ENCODE data around the gene GNL1.
"Not testable (repeated sequence)": the region's sequence is repeated elsewhere in the genome, so short reads cannot be mapped to it uniquely, and the experiment has no call there.

The GNL1 gene

DNA sequence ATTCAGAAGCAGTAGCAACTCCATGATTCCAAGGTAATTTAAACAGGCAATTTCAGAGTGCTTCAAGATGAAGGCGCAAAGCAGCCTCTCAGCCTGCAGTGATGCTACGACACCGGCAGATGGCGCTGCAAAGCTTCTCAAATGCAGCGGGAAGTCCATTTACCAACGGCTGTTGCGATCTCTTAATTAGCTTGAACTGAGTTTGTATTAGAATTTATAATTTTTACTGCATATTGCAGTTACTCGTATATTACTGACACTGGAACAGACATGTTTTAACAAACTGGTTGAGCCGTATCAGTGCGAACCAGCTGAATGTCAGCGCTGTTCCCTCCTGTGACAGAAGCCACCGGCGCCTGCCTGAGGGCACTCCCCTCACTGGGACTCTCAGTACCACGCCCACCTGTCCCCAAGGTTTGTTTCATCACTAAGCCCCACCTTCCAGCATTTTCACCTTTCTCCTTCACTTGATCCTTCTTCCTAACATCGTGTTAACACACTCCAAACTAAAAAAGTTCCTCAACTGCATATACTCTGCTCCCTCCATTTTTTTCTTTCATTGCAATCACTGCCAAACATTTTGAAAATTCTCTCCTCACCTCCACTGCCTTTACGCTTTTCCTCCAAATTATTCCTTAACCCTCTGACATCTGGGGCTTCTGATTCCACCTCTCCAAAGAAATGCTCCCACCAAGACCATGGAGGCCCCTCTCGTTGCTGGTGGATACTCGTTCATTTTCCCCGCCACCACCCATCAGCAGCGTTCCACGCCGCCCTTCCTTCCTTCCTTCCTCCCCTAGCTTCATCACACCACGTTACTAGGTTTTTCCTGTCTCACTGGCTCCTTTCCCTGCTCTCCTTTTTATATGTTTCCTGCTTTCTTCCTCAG lies 14.5 kb downstream of the GNL1 start:
- H2AFZ ChIP-seq, result peak overlapping the region; percentile 77
- no peaks in the 10 kb centered on the region for H3K27me3 ChIP-seq (ENCODE audit: control insufficient read depth, insufficient read depth, low read length)
- H3K4me2 ChIP-seq (ENCODE audit: low read length), result peak overlapping the region; percentile 63
- no peaks in the 10 kb centered on the region for H3K79me2 ChIP-seq
- peak overlapping the region; percentile 46 for H3K4me3 ChIP-seq (ENCODE audit: low read depth, low read length)
- H3K27ac ChIP-seq, result peak overlapping the region; percentile 18
- H3K9ac ChIP-seq, result no peak overlapping the region
- H3K4me1 ChIP-seq, result no peaks in the 10 kb centered on the region
- no peaks in the 10 kb centered on the region for H3K36me3 ChIP-seq (ENCODE audit: control insufficient read depth, insufficient read depth, low read length)
- no peaks in the 10 kb centered on the region for H3K9me3 ChIP-seq (ENCODE audit: control insufficient read depth, low read length)
- TF ChIP-seq, protein P1, sequence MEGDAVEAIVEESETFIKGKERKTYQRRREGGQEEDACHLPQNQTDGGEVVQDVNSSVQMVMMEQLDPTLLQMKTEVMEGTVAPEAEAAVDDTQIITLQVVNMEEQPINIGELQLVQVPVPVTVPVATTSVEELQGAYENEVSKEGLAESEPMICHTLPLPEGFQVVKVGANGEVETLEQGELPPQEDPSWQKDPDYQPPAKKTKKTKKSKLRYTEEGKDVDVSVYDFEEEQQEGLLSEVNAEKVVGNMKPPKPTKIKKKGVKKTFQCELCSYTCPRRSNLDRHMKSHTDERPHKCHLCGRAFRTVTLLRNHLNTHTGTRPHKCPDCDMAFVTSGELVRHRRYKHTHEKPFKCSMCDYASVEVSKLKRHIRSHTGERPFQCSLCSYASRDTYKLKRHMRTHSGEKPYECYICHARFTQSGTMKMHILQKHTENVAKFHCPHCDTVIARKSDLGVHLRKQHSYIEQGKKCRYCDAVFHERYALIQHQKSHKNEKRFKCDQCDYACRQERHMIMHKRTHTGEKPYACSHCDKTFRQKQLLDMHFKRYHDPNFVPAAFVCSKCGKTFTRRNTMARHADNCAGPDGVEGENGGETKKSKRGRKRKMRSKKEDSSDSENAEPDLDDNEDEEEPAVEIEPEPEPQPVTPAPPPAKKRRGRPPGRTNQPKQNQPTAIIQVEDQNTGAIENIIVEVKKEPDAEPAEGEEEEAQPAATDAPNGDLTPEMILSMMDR (IDR thresholded peaks at IDR 0.05), result peak; percentile 98

GRCh38 chr6:30537931-30538330 lies 18.4 kb downstream of the GNL1 start:
- H3K27me3 ChIP-seq (ENCODE audit: control insufficient read depth, insufficient read depth, low read length), result no peaks in the 10 kb centered on the region
- H3K79me2 ChIP-seq, result no peaks in the 10 kb centered on the region
- no peaks in the 10 kb centered on the region for H3K36me3 ChIP-seq (ENCODE audit: control insufficient read depth, insufficient read depth, low read length)
- TF ChIP-seq, protein P1 (IDR thresholded peaks at IDR 0.05), result no peak
- H3K9me3 ChIP-seq (ENCODE audit: control insufficient read depth, low read length), result no peaks in the 10 kb centered on the region
- H3K9ac ChIP-seq, result no peak overlapping the region
- no peak overlapping the region for H2AFZ ChIP-seq
- no peak overlapping the region for H3K4me3 ChIP-seq (ENCODE audit: low read depth, low read length)
- no peak overlapping the region for H3K27ac ChIP-seq
- H3K4me1 ChIP-seq, result no peaks in the 10 kb centered on the region
- no peak overlapping the region for H3K4me2 ChIP-seq (ENCODE audit: low read length)

DNA sequence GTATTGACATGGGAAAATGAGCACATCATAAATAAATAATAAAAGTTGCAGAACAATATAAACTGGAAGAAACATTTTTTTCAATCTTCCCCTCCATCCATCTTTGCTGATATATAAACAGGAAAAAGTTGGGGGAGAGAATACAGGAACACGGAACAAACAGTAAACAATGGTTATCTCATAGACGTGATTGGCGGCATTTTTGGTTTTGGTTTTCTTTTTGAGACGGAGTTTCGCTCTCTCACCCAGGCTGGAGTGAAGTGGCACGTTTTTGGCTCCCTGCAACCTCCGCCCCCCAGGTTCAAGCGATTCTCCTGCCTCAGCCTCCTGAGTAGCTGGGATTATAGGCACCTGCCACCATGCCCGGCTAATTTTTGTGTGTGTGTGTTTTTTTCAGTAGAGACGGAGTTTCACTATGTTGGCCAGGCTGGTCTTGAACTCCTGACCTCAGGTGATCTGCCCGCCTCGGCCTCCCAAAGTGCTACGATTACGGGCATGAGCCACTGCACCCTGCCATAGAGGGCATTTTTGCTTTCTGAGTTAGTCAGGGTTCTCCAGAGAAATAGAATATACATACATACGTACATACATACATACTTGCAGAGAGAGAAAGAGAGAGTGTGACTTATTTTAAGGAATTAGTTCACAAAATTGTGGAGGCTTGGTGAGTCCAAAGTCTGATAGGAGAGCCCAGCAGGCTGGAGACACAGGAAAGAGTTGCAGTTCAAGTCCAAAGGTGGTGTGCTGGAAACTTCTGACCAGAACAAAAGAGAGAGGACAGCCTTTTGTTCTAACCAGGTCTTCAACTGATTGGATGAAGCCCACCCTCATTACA lies 22.6 kb downstream of the GNL1 start:
- no peaks in the 10 kb centered on the region for H3K79me2 ChIP-seq
- H3K9me3 ChIP-seq (ENCODE audit: control insufficient read depth, low read length), result no peaks in the 10 kb centered on the region
- H3K4me1 ChIP-seq, result no peaks in the 10 kb centered on the region
- H3K27ac ChIP-seq, result peak overlapping the region; percentile 34
- no peaks in the 10 kb centered on the region for H3K27me3 ChIP-seq (ENCODE audit: control insufficient read depth, insufficient read depth, low read length)
- H3K4me2 ChIP-seq (ENCODE audit: low read length), result no peak overlapping the region
- no peak overlapping the region for H3K9ac ChIP-seq
- no peaks in the 10 kb centered on the region for H3K36me3 ChIP-seq (ENCODE audit: control insufficient read depth, insufficient read depth, low read length)
- no peak overlapping the region for H3K4me3 ChIP-seq (ENCODE audit: low read depth, low read length)
- H2AFZ ChIP-seq, result no peak overlapping the region
- TF ChIP-seq, protein P1 (IDR thresholded peaks at IDR 0.05), result no peak

DNA sequence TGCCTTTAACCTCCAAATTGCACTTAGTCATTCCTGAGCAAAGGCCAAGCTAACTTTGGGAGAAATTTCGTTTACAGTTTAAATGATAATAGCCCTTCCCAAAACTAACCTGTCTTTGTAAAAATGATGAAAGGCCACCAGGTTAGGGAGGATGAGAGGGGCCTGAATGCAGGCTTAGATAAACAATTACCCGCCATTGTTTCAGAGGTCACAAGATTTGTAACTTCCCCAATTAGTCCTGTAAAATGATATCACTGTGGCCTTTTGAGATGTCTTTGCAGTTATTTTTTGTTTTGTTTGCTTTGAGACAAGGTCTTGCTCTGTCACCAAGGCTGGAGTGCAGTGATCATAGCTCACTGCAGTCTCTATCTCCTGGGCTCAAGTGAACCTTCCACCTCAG lies 26.3 kb downstream of the GNL1 start:
- Histone ChIP-seq H2AFZ (no peak overlapping the region), H3K36me3 (ENCODE audit: control insufficient read depth, insufficient read depth, low read length) (no peaks in the 10 kb centered on the region), H3K9ac (no peak overlapping the region), H3K9me3 (ENCODE audit: control insufficient read depth, low read length) (no peaks in the 10 kb centered on the region), H3K4me3 (ENCODE audit: low read depth, low read length) (no peak overlapping the region), H3K4me2 (ENCODE audit: low read length) (no peak overlapping the region), H3K79me2 (no peaks in the 10 kb centered on the region), H3K27ac (no peak overlapping the region), H3K27me3 (ENCODE audit: control insufficient read depth, insufficient read depth, low read length) (no peaks in the 10 kb centered on the region), H3K4me1 (no peaks in the 10 kb centered on the region)
- TF ChIP-seq, protein P1 (IDR thresholded peaks at IDR 0.05), result no peak

GRCh38 chr6:30529349-30529875 lies 26.9 kb downstream of the GNL1 start:
- not testable (repeated sequence) for H3K27ac ChIP-seq

DNA sequence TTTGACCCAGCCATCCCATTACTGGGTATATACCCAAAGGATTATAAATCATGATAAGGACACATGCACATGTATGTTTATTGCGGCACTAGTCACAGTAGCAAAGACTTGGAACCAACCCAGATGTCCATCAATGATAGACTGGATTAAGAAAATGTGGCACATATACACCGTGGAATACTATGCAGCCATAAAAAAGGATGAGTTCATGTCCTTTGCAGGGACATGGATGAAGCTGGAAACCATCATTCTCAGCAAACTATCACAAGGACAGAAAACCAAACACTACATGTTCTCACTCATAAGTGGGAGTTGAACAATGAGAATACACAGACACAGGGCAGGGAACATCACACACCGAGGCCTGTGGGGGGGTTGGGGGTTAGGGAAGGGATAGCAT lies 29.8 kb downstream of the GNL1 start:
- not testable (repeated sequence) for H3K4me3 ChIP-seq (ENCODE audit: low read depth, low read length); H2AFZ ChIP-seq; H3K4me1 ChIP-seq; H3K9ac ChIP-seq; H3K27me3 ChIP-seq (ENCODE audit: control insufficient read depth, insufficient read depth, low read length); H3K79me2 ChIP-seq; H3K9me3 ChIP-seq (ENCODE audit: control insufficient read depth, low read length); H3K36me3 ChIP-seq (ENCODE audit: control insufficient read depth, insufficient read depth, low read length); H3K4me2 ChIP-seq (ENCODE audit: low read length); H3K27ac ChIP-seq

More at GRCh38 chr6:30529349-30529875, 26.9 kb downstream of the GNL1 start:
- H3K9me3 ChIP-seq (ENCODE audit: control insufficient read depth, low read length); H3K4me3 ChIP-seq (ENCODE audit: low read depth, low read length); H3K9ac ChIP-seq; H3K79me2 ChIP-seq; H3K4me1 ChIP-seq; H3K27me3 ChIP-seq (ENCODE audit: control insufficient read depth, insufficient read depth, low read length); H3K36me3 ChIP-seq (ENCODE audit: control insufficient read depth, insufficient read depth, low read length); H2AFZ ChIP-seq; H3K4me2 ChIP-seq (ENCODE audit: low read length): not testable (repeated sequence)

- H3K27ac ChIP-seq; H3K9me3 ChIP-seq (ENCODE audit: control insufficient read depth, low read length); H3K4me3 ChIP-seq (ENCODE audit: low read depth, low read length); H2AFZ ChIP-seq; H3K36me3 ChIP-seq (ENCODE audit: control insufficient read depth, insufficient read depth, low read length); H3K79me2 ChIP-seq; H3K4me2 ChIP-seq (ENCODE audit: low read length); H3K9ac ChIP-seq; H3K27me3 ChIP-seq (ENCODE audit: control insufficient read depth, insufficient read depth, low read length); H3K4me1 ChIP-seq: not testable (repeated sequence)
These were observed 34.3 kb downstream of the GNL1 start for GRCh38 chr6:30521952-30522351.
